Osteocyte (in vitro differentiated cells): ENCODE measurements around the gene TUBGCP6. TPM values are rescaled to one million over a fixed set of nuclear protein-coding genes. Genes with fewer than 3 reads are reported as not detected.
"Not testable (repeated sequence)": the region's sequence is repeated elsewhere in the genome, so short reads cannot be mapped to it uniquely, and the experiment has no call there.

Experiments
- DNase-seq: peaks from one replicate; pipeline ENCODE4 v3.0.0; 2021; ENCODE audit warnings: mixed read lengths; ENCODE audit not compliant: unreplicated experiment; ENCODE audit errors: extremely low spot score
- H3K27ac Mint-ChIP-seq: one replicate; pipeline ENCODE4 v1.8.0; 2021; ENCODE audit warnings: mild to moderate bottlenecking, mixed read lengths; ENCODE audit not compliant: unreplicated experiment
- H3K27me3 Mint-ChIP-seq: one replicate; pipeline ENCODE4 v1.8.0; 2021; ENCODE audit warnings: mixed read lengths; ENCODE audit not compliant: unreplicated experiment
- H3K36me3 Mint-ChIP-seq: one replicate; pipeline ENCODE4 v1.8.0; 2021; ENCODE audit warnings: mixed read lengths; ENCODE audit not compliant: unreplicated experiment
- H3K4me1 Mint-ChIP-seq: one replicate; pipeline ENCODE4 v1.8.0; 2021; ENCODE audit warnings: mixed read lengths; ENCODE audit not compliant: unreplicated experiment
- H3K4me3 Mint-ChIP-seq: one replicate; pipeline ENCODE4 v1.8.0; 2021; ENCODE audit warnings: mild to moderate bottlenecking, moderate library complexity, mixed read lengths; ENCODE audit not compliant: unreplicated experiment
- H3K9me3 Mint-ChIP-seq: one replicate; pipeline ENCODE4 v1.8.0; 2021; ENCODE audit warnings: mixed read lengths; ENCODE audit not compliant: unreplicated experiment
- total RNA-seq: library from RNA; stranded (reverse); gene quantifications from 2 replicates; pipeline ENCODE4 v1.2.1, GENCODE V29; 2021
- TF ChIP-seq, protein P1 (sequence below): fragments of 200-600 bp; sonication (generic); IDR thresholded peaks from 2 replicates; pipeline ENCODE4 v1.5.0; 2021; ENCODE audit warnings: antibody characterized with exemption, mild to moderate bottlenecking, moderate library complexity

The TUBGCP6 gene
- total RNA-seq, 1 donor from 2014 or later = 55.7 TPM

DNA sequence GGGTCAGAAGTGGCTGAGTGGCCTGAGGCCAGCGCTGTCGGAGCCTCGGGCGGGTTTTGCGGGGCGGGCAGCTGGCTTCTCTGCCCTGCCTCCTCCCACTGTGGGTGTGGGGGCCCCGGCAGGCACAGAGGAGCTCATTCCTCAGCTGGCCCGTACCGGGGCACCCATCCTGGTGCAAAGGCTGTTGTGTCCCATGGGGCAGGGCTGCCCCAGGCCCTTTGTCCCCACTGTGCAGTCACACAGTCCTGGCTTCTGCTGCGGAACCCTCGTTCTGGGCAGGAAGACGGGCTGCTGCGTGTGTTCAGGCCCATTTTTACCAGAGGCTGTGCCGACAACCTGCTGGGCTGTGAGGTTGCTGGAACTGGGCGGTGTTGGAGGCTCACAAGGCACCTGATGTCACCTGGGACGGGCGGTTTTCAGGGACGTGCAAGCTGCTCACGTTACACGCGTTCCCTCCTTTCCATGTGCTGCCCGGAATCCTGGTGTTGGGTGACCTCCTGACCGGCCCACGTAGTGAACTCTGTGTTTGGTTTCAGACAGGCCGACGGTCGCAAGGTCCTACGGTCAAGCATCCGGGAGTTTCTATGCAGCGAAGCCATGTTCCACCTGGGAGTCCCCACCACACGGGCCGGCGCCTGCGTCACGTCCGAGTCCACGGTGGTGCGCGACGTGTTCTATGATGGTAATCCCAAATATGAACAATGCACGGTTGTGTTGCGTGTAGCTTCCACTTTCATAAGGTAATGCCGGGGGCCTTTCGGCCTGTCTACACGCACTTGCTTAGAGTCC, 38.8 kb downstream of the TUBGCP6 start:
- no peak for DNase-seq
- no peak overlapping the region for H3K4me3 Mint-ChIP-seq
- no peaks in the 10 kb centered on the region for H3K9me3 Mint-ChIP-seq
- no peaks in the 10 kb centered on the region for H3K27me3 Mint-ChIP-seq
- no peak overlapping the region for H3K27ac Mint-ChIP-seq
- peaks cover 17% of the 10 kb centered on the region for H3K36me3 Mint-ChIP-seq
- H3K4me1 Mint-ChIP-seq = peaks cover 14% of the 10 kb centered on the region
- TF ChIP-seq, protein P1, sequence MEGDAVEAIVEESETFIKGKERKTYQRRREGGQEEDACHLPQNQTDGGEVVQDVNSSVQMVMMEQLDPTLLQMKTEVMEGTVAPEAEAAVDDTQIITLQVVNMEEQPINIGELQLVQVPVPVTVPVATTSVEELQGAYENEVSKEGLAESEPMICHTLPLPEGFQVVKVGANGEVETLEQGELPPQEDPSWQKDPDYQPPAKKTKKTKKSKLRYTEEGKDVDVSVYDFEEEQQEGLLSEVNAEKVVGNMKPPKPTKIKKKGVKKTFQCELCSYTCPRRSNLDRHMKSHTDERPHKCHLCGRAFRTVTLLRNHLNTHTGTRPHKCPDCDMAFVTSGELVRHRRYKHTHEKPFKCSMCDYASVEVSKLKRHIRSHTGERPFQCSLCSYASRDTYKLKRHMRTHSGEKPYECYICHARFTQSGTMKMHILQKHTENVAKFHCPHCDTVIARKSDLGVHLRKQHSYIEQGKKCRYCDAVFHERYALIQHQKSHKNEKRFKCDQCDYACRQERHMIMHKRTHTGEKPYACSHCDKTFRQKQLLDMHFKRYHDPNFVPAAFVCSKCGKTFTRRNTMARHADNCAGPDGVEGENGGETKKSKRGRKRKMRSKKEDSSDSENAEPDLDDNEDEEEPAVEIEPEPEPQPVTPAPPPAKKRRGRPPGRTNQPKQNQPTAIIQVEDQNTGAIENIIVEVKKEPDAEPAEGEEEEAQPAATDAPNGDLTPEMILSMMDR = no peak

DNA sequence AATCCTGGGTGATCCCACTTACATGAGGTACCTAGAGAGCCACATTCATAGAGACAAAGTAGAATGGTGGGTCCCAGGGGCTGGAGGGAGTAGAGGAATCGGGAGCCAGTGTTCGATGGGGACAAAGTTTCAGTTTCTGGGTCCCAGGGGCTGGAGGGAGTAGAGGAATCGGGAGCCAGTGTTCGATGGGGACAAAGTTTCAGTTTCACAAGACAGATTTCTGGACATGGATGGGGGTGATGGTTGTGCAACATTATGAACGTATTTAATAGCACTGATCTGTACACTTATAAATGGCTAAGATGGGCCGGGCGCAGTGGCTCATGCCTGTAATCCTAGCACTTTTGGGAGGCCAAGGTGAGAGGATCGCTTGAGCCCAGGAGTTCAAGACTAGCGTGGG, 39.8 kb downstream of the TUBGCP6 start:
- peaks cover 17% of the 10 kb centered on the region for H3K36me3 Mint-ChIP-seq
- not testable (repeated sequence) for DNase-seq, H3K9me3 Mint-ChIP-seq, H3K4me3 Mint-ChIP-seq, H3K27me3 Mint-ChIP-seq
- peak overlapping the region; percentile 32 for H3K27ac Mint-ChIP-seq
- H3K4me1 Mint-ChIP-seq = peaks cover 15% of the 10 kb centered on the region

DNA sequence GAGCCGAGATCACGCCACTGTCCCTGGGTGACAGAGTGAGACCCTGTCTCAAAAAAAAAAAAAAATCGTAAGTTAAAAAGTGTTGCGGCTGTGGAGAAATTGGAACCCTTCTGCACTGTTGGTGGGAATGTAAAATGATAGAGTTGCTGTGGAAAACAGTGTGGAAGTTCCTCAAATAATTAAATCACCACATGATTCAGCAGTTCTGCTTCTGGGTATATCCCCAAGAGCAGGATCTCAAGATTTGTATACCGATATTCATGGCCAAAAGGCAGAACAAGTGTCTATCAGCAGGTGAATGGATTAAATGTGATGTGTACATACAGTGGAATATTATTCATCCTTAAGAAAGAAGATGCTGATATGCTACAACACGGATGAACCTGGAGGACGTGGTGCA, 40.3 kb downstream of the TUBGCP6 start:
- Mint-ChIP-seq H3K4me1 (peaks cover 17% of the 10 kb centered on the region), H3K27me3 (no peaks in the 10 kb centered on the region), H3K27ac (no peak overlapping the region), H3K9me3 (no peaks in the 10 kb centered on the region), H3K36me3 (peaks cover 17% of the 10 kb centered on the region), H3K4me3 (no peak overlapping the region)
- DNase-seq = no peak
- TF ChIP-seq, protein P1 = no peak

DNA sequence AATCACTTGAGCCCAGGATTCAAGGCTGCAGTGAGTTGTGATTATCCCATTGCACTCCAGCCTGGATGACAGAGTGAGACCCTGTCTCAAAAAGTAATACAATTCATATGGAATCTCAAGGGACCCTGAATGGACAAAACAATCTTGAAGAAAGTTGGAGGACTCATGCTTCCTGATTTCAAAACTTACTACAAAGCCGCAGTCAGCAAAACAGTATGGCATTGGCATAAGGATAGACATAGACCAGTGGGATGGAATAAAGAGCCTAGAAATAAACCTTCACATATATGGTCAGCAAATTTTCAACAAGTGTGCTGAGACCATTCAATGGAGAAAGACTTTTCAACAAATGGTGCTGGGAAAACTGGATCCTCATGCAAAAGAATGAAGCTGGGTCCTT, 41.5 kb downstream of the TUBGCP6 start:
- no peaks in the 10 kb centered on the region for H3K27me3 Mint-ChIP-seq
- no peak for DNase-seq
- peaks cover 14% of the 10 kb centered on the region for H3K36me3 Mint-ChIP-seq
- peaks cover 17% of the 10 kb centered on the region for H3K4me1 Mint-ChIP-seq
- H3K4me3 Mint-ChIP-seq = no peak overlapping the region
- no peaks in the 10 kb centered on the region for H3K9me3 Mint-ChIP-seq
- TF ChIP-seq, protein P1 = no peak
- no peak overlapping the region for H3K27ac Mint-ChIP-seq

DNA sequence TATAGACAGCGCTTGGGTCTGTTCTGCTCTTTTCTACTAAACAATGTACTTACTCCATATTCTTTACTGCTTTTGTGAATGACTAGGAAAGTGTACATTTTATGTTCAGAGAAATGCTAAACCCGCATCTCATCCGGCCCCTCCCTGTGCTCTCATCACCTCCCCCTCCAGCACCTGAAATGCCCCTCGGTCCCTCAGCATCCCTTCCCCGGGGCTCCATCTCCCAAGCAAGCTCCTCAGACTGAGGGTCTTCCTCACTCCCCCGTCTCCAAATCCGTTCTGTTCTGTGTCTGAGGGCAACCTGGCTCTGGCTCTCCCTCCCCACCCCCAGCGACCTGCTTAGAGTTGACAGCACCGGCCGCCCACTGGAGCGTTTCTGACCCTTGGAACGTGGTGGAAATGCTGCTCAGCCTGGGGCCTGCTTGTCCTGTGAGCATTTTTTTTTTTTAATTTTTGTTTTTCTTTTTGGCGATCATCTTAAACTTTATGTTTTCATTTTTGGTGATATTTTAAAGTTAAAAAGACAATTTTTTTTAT, 42.6 kb downstream of the TUBGCP6 start:
- Mint-ChIP-seq H3K4me1 (peaks cover 17% of the 10 kb centered on the region), H3K27me3 (no peaks in the 10 kb centered on the region), H3K4me3 (peak overlapping the region; percentile 77), H3K27ac (no peak overlapping the region), H3K36me3 (peaks cover 14% of the 10 kb centered on the region), H3K9me3 (no peaks in the 10 kb centered on the region)
- TF ChIP-seq, protein P1 = no peak
- DNase-seq = no peak
